Ascending aorta (tissue), 2 donors: Measurements from ENCODE around the gene TRIM58. TPM values are rescaled to one million over a fixed set of nuclear protein-coding genes. Genes with fewer than 3 reads are reported as not detected.

Source experiments
- DNase-seq, 2 donors: peaks; one replicate each; pipeline ENCODE4 v3.0.0-alpha.2; 2019; ENCODE audit warnings: low spot score in 2 of 2
- H3K27ac ChIP-seq, 2 donors: fragments of 200-600 bp; sonication (generic); one replicate each; pipeline ENCODE4 v1.5.1; 2016 to 2017; ENCODE audit warnings: mild to moderate bottlenecking in 1 of 2
- H3K27me3 ChIP-seq: fragments of 200-600 bp; sonication (generic); one replicate; pipeline ENCODE4 v1.5.1; 2017
- H3K36me3 ChIP-seq, 2 donors: fragments of 200-600 bp; sonication (generic); one replicate each; pipeline ENCODE4 v1.5.1; 2016
- H3K4me1 ChIP-seq, 2 donors: fragments of 200-600 bp; sonication (generic); one replicate each; pipeline ENCODE4 v1.5.1; 2016 to 2017; ENCODE audit warnings: mild to moderate bottlenecking in 1 of 2
- H3K4me3 ChIP-seq, 2 donors: fragments of 200-600 bp; sonication (generic); one replicate each; pipeline ENCODE4 v1.5.1; 2016 to 2017; ENCODE audit warnings: mild to moderate bottlenecking in 1 of 2
- H3K9me3 ChIP-seq, 2 donors: fragments of 200-600 bp; sonication (generic); one replicate each; pipeline ENCODE4 v1.5.1; 2016
- intact Hi-C: fragments of 100-400 bp; cut with DNase I; formaldehyde crosslinking; loops from one replicate; pipeline ENCODE4 v1.15.1; 2023
- total RNA-seq: library from RNA; depleted of rRNA; stranded (reverse); fragments of >200 nt; gene quantifications from one replicate; pipeline ENCODE4 v1.1.0, GENCODE V29; 2016
- TF ChIP-seq, protein P1 (sequence below), 3 experiments: fragments of 200-600 bp in 2 of 3; fragments of 450-650 bp in 1 of 3; sonication (generic) in 2 of 3; IDR thresholded peaks; one replicate each; pipeline ENCODE4 v1.5.1; 2016 to 2019; ENCODE audit warnings: antibody characterized with exemption in 3 of 3, mild to moderate bottlenecking in 1 of 3, moderate library complexity in 1 of 3

The TRIM58 gene
- 0.53 TPM for total RNA-seq

DNA sequence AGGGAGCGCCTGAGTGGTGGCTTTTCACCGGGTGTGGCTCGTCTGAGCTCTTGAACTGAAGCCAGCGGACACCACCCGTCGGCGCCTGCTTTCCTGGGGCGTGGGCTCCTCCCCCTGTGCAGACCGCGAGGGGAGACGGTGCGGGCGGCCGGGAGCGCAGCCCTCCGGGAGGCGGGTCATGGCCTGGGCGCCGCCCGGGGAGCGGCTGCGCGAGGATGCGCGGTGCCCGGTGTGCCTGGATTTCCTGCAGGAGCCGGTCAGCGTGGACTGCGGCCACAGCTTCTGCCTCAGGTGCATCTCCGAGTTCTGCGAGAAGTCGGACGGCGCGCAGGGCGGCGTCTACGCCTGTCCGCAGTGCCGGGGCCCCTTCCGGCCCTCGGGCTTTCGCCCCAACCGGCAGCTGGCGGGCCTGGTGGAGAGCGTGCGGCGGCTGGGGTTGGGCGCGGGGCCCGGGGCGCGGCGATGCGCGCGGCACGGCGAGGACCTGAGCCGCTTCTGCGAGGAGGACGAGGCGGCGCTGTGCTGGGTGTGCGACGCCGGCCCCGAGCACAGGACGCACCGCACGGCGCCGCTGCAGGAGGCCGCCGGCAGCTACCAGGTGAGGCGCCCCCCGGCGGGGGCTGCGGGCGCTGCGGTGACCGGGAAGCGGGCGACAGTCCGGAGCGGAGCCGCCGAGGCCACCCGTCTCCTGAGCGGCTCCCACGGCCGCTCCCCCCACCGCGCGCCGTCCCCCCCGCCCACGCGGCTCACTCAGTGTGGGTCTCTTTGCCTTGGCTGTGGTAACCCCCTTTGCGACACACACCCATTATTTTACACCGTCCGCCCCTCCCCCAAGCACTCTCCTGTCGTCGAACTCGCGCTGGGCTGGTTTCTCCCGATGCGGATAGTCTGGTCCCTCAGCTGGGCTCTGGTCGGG, at the start of gene TRIM58:
TRIM58 (plus strand) TSS at position 119 of the 916 bp plus-strand sequence; CDS start at position 179, 60 bp downstream.
- H3K4me3 ChIP-seq, result peak within 1 kb of the TSS; percentile 57 to 68
- H3K27ac ChIP-seq, result no peak within 1 kb of the TSS

GRCh38 chr1:247812637-247813036, 44.4 kb upstream of the TRIM58 start:
- no peaks in the 10 kb centered on the region for H3K9me3 ChIP-seq
- TF ChIP-seq, protein P1, sequence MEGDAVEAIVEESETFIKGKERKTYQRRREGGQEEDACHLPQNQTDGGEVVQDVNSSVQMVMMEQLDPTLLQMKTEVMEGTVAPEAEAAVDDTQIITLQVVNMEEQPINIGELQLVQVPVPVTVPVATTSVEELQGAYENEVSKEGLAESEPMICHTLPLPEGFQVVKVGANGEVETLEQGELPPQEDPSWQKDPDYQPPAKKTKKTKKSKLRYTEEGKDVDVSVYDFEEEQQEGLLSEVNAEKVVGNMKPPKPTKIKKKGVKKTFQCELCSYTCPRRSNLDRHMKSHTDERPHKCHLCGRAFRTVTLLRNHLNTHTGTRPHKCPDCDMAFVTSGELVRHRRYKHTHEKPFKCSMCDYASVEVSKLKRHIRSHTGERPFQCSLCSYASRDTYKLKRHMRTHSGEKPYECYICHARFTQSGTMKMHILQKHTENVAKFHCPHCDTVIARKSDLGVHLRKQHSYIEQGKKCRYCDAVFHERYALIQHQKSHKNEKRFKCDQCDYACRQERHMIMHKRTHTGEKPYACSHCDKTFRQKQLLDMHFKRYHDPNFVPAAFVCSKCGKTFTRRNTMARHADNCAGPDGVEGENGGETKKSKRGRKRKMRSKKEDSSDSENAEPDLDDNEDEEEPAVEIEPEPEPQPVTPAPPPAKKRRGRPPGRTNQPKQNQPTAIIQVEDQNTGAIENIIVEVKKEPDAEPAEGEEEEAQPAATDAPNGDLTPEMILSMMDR (IDR thresholded peaks at IDR 0.05), result no peak
- H3K36me3 ChIP-seq, result no peaks in the 10 kb centered on the region
- H3K4me1 ChIP-seq, result no peaks in the 10 kb centered on the region
- H3K4me3 ChIP-seq, result no peak overlapping the region
- no peak overlapping the region for H3K27ac ChIP-seq
- no peaks in the 10 kb centered on the region for H3K27me3 ChIP-seq
- DNase-seq, result no peak
- intact Hi-C loops, result no loop called here

More for the DNA sequence above, at the start of gene TRIM58:
- Histone ChIP-seq H3K36me3 (no peaks in the 10 kb centered on the region), H3K27me3 (peaks cover 5% of the 10 kb centered on the region), H3K4me1 (no peaks in the 10 kb centered on the region), H3K9me3 (no peaks in the 10 kb centered on the region)
- DNase-seq, result peak in 1 of 2 donors; percentile 72
- TF ChIP-seq, protein P1 (IDR thresholded peaks at IDR 0.05), result no peak
- intact Hi-C loops, result no loop called here

GRCh38 chr1:247822060-247822459, 34.9 kb upstream of the TRIM58 start:
- H3K36me3 ChIP-seq, result no peaks in the 10 kb centered on the region
- intact Hi-C loops, result no loop called here
- no peak overlapping the region for H3K27ac ChIP-seq
- H3K4me3 ChIP-seq, result no peak overlapping the region
- no peak for DNase-seq
- H3K4me1 ChIP-seq, result no peaks in the 10 kb centered on the region
- H3K9me3 ChIP-seq, result no peaks in the 10 kb centered on the region
- H3K27me3 ChIP-seq, result no peaks in the 10 kb centered on the region
- TF ChIP-seq, protein P1 (IDR thresholded peaks at IDR 0.05), result no peak

GRCh38 chr1:247824023-247824422, 33.0 kb upstream of the TRIM58 start, which contains the start of gene OR14A16:
OR14A16 (minus strand) TSS chr1:247824119; CDS start chr1:247815729, 8,390 bp downstream.
- Histone ChIP-seq H3K27me3 (no peaks in the 10 kb centered on the region), H3K4me3 (no peak within 1 kb of the TSS)
- TF ChIP-seq, protein P1 (IDR thresholded peaks at IDR 0.05), result no peak

GRCh38 chr1:247825362-247825761, 31.6 kb upstream of the TRIM58 start:
- Histone ChIP-seq H3K9me3 (no peaks in the 10 kb centered on the region), H3K4me3 (no peak overlapping the region), H3K4me1 (no peaks in the 10 kb centered on the region), H3K27ac (no peak overlapping the region), H3K27me3 (no peaks in the 10 kb centered on the region), H3K36me3 (no peaks in the 10 kb centered on the region)
- TF ChIP-seq, protein P1 (IDR thresholded peaks at IDR 0.05), result no peak
- intact Hi-C loops, result no loop called here
- no peak for DNase-seq

More at GRCh38 chr1:247824023-247824422, 33.0 kb upstream of the TRIM58 start, which contains the start of gene OR14A16:
- intact Hi-C loops, result no loop called here
- no peaks in the 10 kb centered on the region for H3K36me3 ChIP-seq
- no peak within 1 kb of the TSS for H3K27ac ChIP-seq
- DNase-seq, result no peak
- no peaks in the 10 kb centered on the region for H3K9me3 ChIP-seq
- H3K4me1 ChIP-seq, result no peaks in the 10 kb centered on the region
